Measurements from ENCODE around the gene ADRM1. TPM values are rescaled to one million over a fixed set of nuclear protein-coding genes. Genes with fewer than 3 reads are reported as not detected.

Gene ADRM1
- total RNA-seq, 2 experiments from 2014 or later, result 87.0 to 128 TPM

DNA sequence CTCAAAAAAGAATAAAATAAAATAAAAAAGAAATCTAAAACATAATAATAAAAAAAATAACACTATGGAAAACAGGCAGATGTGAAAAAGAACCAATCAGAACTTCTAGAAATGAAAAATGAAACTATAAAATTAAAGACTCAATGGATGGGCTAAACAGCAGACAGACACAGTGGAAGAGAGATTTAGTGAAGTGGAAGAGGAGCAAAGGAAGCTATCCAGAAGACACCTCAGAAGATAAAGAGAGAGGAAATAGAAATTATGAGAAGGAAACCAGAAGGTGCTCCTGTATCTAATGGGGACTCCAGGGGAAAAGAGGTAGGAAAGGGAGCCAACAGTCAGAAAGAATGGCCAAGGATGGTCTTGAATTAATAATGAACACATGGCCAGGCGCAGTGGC is 45.8 kb downstream of the ADRM1 start:
- CTCF ChIA-PET (ENCODE audit: unreplicated experiment), result no interaction called here
- H3K4me1 ChIP-seq (ENCODE audit: insufficient read depth, low read length, poor library complexity, severe bottlenecking), result peaks cover 5% of the 10 kb centered on the region
- intact Hi-C loops (cut with micrococcal nuclease; ENCODE audit: unreplicated experiment), result no loop called here

DNA sequence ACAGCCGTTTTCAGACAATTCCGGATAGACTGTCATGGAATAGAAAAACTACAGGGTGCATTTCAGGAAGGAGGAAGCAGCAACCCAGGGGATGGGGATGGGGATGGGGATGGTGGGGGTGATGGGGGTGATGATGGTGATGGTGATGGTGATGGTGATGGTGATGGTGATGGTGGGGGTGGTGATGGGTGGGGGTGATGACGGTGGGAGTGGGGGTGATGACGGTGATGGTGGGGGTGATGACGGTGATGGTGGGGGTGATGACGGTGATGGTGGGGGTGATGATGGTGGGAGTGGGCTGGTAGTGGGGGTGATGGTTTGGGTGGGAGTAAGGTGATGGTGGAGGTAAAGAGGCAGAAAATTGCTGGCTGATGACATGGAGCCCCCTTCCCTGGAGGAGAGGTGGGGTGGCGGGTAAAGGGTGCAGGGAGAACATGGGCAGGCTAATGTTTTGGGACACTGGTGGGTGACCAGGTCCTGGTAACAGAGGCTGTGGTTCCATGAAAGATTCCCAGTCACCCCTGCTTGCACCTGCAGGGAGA is 46.8 kb downstream of the ADRM1 start:
- Histone ChIP-seq H2AFZ (ENCODE audit: low read length) (no peak overlapping the region), H3K79me2 (ENCODE audit: insufficient read depth, low read depth, low read length) (no peaks in the 10 kb centered on the region), H3K4me2 (ENCODE audit: low read length) (no peak overlapping the region), H3K4me3 (ENCODE audit: low read depth, low read length, poor library complexity, severe bottlenecking) (no peak overlapping the region), H4K20me1 (ENCODE audit: insufficient read depth, low read length) (no peaks in the 10 kb centered on the region), H3K27ac (ENCODE audit: low read depth, low read length, poor library complexity, severe bottlenecking) (no peak overlapping the region), H3K9me2 (ENCODE audit: insufficient read depth, low read length) (no peaks in the 10 kb centered on the region), H3K36me3 (ENCODE audit: insufficient read depth, low read length) (peaks cover 28% of the 10 kb centered on the region), H3K9me3 (ENCODE audit: low read length) (no peaks in the 10 kb centered on the region), H3K4me1 (ENCODE audit: insufficient read depth, low read length, poor library complexity, severe bottlenecking) (peaks cover 5% of the 10 kb centered on the region)
- ChIA-PET POLR2A (no interaction called here), CTCF (ENCODE audit: unreplicated experiment) (interaction anchor here (0.7 kb wide), 1 partner anchor 19 kb away, joined by 3 read pairs; no protein-coding TSS in a partner anchor)
- DNase-seq (ENCODE audit: low spot score), result no peak
- BruUV-seq (replicated peaks), result no TSS peak
- intact Hi-C loops (cut with micrococcal nuclease; ENCODE audit: unreplicated experiment), result no loop called here
- TF ChIP-seq EZH2phosphoT487 (IDR thresholded peaks at IDR 0.05; ENCODE audit: borderline replicate concordance, low read depth, low read length), result no peak
- TF ChIP-seq, protein P1, sequence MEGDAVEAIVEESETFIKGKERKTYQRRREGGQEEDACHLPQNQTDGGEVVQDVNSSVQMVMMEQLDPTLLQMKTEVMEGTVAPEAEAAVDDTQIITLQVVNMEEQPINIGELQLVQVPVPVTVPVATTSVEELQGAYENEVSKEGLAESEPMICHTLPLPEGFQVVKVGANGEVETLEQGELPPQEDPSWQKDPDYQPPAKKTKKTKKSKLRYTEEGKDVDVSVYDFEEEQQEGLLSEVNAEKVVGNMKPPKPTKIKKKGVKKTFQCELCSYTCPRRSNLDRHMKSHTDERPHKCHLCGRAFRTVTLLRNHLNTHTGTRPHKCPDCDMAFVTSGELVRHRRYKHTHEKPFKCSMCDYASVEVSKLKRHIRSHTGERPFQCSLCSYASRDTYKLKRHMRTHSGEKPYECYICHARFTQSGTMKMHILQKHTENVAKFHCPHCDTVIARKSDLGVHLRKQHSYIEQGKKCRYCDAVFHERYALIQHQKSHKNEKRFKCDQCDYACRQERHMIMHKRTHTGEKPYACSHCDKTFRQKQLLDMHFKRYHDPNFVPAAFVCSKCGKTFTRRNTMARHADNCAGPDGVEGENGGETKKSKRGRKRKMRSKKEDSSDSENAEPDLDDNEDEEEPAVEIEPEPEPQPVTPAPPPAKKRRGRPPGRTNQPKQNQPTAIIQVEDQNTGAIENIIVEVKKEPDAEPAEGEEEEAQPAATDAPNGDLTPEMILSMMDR (conservative IDR thresholded peaks at IDR 0.05; ENCODE audit: low read length), result no peak

More for the DNA sequence above, 45.8 kb downstream of the ADRM1 start:
- no peaks in the 10 kb centered on the region for H4K20me1 ChIP-seq (ENCODE audit: insufficient read depth, low read length)
- no peak overlapping the region for H3K27ac ChIP-seq (ENCODE audit: low read depth, low read length, poor library complexity, severe bottlenecking)
- no peak overlapping the region for H3K4me2 ChIP-seq (ENCODE audit: low read length)
- DNase-seq (ENCODE audit: low spot score), result no peak
- H3K9me3 ChIP-seq (ENCODE audit: low read length), result no peaks in the 10 kb centered on the region
- POLR2A ChIA-PET, result no interaction called here
- no TSS peak for BruUV-seq (replicated peaks)
- TF ChIP-seq, protein P1 (conservative IDR thresholded peaks at IDR 0.05; ENCODE audit: low read length), result no peak
- no peak for TF ChIP-seq EZH2phosphoT487 (IDR thresholded peaks at IDR 0.05; ENCODE audit: borderline replicate concordance, low read depth, low read length)
- H3K9me2 ChIP-seq (ENCODE audit: insufficient read depth, low read length), result no peaks in the 10 kb centered on the region
- H3K79me2 ChIP-seq (ENCODE audit: insufficient read depth, low read depth, low read length), result no peaks in the 10 kb centered on the region
- H3K4me3 ChIP-seq (ENCODE audit: low read depth, low read length, poor library complexity, severe bottlenecking), result no peak overlapping the region
- peaks cover 28% of the 10 kb centered on the region for H3K36me3 ChIP-seq (ENCODE audit: insufficient read depth, low read length)
- no peak overlapping the region for H2AFZ ChIP-seq (ENCODE audit: low read length)

DNA sequence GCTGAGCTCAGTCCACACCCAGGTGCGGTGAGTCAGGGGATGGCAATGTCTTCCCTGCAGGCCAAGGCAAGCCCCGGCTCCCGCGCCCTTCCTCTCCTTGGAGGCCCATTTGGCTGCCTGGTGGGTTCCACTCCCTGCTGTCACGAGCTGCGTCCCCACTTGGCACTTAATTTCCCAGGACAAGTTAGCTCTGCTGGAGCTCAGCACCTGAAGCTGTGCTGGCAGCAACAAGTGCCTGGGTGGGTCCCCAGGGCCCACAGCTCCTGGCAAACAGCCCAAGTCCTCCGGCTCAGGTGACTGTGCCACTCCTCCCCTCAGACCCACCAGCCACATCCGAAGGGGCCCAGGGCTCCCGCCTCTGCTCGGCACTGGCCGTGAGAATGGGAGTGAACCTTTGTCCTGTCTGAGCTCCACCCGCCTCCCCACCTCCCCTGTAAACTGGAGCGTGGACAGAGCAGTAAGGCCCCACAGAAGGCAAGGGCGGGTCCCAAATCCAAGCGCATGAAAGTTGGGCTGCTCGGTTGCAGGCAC is 47.4 kb downstream of the ADRM1 start:
- Histone ChIP-seq H3K4me2 (ENCODE audit: low read length) (no peak overlapping the region), H3K27ac (ENCODE audit: low read depth, low read length, poor library complexity, severe bottlenecking) (no peak overlapping the region), H3K36me3 (ENCODE audit: insufficient read depth, low read length) (peaks cover 28% of the 10 kb centered on the region), H3K4me1 (ENCODE audit: insufficient read depth, low read length, poor library complexity, severe bottlenecking) (peaks cover 7% of the 10 kb centered on the region), H4K20me1 (ENCODE audit: insufficient read depth, low read length) (no peaks in the 10 kb centered on the region), H3K4me3 (ENCODE audit: low read depth, low read length, poor library complexity, severe bottlenecking) (no peak overlapping the region), H2AFZ (ENCODE audit: low read length) (no peak overlapping the region), H3K9me2 (ENCODE audit: insufficient read depth, low read length) (no peaks in the 10 kb centered on the region), H3K79me2 (ENCODE audit: insufficient read depth, low read depth, low read length) (no peaks in the 10 kb centered on the region), H3K9me3 (ENCODE audit: low read length) (no peaks in the 10 kb centered on the region)
- POLR2A ChIA-PET, result no interaction called here
- CTCF ChIA-PET (ENCODE audit: unreplicated experiment), result interaction anchor here (0.7 kb wide), 1 partner anchor 18 kb away, joined by 3 read pairs; no protein-coding TSS in a partner anchor
- no peak for TF ChIP-seq EZH2phosphoT487 (IDR thresholded peaks at IDR 0.05; ENCODE audit: borderline replicate concordance, low read depth, low read length)
- TF ChIP-seq, protein P1 (conservative IDR thresholded peaks at IDR 0.05; ENCODE audit: low read length), result no peak
- intact Hi-C loops (cut with micrococcal nuclease; ENCODE audit: unreplicated experiment), result no loop called here
- DNase-seq (ENCODE audit: low spot score), result no peak
- no TSS peak for BruUV-seq (replicated peaks)

Data from OCI-LY7 (cell line).